Right hindlimb (tissue), 1 donor: ENCODE results near the gene ARHGAP25.

ENCODE experiments used
- DNase-seq: peaks from one replicate; pipeline ENCODE4 v3.0.0-alpha.2; 2018

Gene ARHGAP25

DNA sequence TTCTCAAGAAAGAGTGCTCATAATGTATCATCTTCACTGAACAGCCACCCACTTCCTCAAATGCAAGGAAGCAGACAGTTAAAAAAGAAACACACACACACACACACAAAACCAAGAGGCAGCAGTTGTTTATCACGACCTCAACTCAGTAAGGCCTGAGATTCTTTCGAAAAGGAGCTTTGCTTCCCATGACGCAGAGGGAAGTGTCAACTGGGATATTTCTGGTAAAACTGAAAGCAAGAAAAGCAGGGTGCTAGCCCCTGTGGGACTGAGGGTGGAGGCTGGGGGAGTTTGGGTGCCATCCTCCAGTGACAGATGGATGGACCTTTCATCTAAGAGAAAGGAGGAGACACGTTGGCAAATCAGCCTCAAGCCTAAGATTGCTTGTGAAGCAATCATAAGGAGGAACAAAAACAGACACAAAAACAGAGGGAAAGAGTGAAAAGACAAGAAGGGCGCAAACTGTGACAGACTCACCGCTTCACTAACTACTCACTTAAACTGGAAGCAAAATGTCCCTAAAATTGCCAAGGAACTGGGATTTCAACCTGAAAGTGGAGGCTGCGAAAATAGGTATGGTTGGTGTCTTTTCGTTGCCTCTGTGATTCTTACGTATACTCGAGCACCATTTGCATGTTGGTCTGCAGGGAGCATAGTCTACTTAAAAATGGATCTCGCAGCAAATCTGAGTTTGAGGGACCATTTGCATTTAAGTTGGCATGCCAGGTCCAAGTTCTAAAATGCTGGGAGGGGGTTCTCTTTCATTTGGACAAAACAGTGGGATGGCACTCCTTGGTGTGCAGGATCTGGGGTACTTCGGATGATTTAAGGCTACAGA lies at the start of gene ARHGAP25:
TSS of gene ARHGAP25 (plus strand) at position 124 of the 838 bp plus-strand sequence. CDS start at position 513, 389 bp downstream.
- no peak for DNase-seq

- no peak for DNase-seq
Measured at GRCh38 chr2:68686178-68686577, 48.4 kb upstream of the ARHGAP25 start.

- no peak for DNase-seq
Measured at GRCh38 chr2:68687018-68687417, 47.6 kb upstream of the ARHGAP25 start.

DNA sequence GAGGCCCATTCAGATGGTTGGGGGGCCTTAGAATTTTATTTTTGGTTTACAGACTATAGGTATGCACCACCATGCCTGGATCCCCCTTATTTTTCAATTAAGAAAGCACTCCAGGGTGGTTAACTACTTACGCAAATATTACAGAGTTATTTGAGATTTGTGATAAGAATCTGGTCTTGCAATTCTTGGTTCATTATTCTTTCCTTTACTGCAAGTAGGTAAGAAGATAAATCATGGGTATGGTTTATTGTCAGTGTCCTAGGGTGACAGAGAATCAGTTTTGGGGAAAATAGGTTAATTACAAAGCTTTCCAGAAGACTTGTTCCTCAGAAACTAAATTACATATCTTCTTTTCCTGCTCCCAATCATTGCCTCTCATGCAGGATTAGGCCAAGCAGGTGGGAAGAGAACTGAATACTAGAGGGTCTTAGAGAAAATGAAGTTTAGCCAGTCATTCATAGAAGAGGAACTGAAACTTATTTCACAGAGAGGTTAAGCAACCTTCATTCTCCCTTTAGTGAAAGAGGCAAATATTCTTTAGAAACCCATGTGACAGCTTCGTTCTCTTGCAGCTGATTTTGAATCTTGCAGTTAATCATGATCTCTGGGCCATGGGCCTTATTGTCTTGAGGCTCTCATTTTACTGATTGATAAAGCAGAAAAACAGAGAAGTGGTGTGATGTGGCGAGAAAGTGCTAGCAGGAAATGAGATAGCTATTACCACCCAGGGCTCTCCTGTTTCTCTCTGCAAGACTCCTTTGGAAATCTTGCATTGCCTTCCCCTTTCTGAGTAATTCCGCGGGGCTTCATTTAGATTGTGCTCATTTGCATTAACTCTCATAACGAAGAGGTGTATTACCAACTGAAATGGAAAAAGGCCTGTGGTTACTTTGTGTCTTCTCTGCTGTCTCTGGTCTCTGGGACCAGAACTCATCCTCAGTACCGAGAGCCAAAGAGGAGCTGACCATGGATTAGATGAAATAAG lies 44.8 kb upstream of the ARHGAP25 start:
- no peak for DNase-seq

GRCh38 chr2:68690851-68691250 lies 43.8 kb upstream of the ARHGAP25 start:
- no peak for DNase-seq

DNA sequence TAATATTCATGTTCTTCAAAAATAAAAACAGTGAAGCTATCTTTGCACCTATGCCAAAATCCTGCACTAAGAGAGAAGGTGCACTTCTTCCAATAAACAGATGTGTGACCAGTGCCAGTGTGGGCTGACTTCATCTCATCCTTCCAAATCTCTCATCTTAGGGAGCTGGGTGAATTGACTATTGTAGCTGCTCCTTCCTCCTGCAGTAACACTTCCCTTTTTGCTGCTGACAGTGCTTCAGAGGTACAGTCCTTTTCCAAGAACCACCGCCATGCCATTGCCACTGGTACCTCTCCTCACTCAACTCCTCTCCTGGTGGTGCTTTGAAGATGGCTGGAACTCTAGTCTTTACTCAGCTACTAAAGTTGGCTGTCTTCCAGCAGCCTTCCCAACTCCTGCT lies 42.1 kb upstream of the ARHGAP25 start:
- no peak for DNase-seq

DNA sequence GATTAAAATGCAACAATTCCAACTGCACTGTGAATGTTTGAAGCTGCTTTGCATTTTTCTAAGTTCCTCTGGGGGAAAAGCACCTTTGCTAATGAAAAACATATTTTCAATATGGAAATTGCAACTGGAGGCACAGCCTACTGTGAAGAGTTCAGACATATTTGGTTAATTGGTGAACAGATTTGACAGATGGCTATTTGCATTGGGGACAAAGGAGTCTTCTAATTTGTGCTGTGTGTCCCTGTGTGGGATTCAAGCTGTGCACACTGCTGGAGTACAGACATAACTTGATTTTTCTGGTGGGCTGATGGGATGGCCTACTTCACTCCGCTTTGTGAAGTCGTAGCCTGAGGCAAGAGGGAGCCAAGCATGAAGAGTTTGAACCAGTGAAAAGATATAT lies 40.7 kb upstream of the ARHGAP25 start:
- no peak for DNase-seq

- no peak for DNase-seq
Measured at GRCh38 chr2:68695971-68696370, 38.6 kb upstream of the ARHGAP25 start.

DNA sequence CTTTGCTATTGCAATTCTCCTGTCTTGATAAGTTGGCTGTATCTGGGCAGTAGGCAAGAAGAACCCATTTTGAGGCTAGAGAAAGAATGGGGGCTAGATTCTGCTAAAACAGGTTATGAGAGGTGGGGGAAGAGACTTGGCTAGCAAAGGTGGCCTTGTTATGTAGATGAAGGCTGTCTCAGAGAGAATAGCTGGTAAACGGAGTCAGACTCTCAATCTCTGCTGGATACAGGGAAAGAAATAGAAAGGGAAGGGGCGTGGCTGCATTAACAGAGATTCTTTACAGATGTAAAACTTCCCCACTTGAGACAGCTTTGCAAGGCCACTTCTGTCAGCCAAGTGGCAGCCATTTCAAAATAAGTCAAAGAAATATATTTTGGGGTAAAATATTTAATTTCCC lies 38.1 kb upstream of the ARHGAP25 start:
- DNase-seq = no peak

- no peak for DNase-seq
Measured at GRCh38 chr2:68698567-68699377, 35.8 kb upstream of the ARHGAP25 start.

DNA sequence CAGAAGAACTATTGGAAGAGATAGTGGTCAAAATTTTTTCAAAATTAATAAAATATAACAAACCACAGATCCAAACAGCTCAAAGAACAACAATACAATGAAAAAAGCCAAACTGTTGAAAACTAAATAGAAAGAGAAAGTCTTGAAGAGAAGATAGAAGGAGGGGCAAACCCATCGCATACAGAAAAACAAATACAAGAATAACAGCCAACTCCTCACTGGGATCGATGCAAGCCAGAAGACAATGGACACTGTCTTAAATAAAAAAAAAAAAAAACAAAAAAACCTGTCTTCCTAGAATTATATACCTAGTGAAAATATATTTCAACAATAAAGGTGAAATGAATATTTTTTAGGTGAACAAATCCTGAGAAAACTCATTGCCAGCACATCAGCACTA lies 34.1 kb upstream of the ARHGAP25 start:
- DNase-seq = no peak

- DNase-seq = no peak
Measured at GRCh38 chr2:68706637-68707036, 28.0 kb upstream of the ARHGAP25 start.

DNA sequence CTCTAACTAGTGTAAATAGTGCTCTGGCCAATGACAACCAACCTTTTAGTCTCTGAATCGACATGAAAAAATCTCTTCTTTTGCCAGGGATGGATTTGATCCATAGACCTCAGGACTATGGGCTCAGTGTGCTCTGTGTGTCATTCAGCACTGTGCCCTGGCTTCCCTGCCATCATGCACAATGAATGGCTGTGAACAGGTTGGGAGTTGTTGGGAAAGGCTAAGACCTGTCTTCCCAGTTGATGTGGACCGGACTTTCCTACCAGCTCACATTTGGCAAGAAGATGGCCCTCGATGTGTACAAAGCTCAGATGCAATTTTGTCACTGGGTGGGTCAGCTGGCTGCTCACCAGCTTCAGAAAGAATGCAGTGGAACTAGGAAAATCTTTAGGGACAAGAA lies 26.0 kb upstream of the ARHGAP25 start:
- no peak for DNase-seq

DNA sequence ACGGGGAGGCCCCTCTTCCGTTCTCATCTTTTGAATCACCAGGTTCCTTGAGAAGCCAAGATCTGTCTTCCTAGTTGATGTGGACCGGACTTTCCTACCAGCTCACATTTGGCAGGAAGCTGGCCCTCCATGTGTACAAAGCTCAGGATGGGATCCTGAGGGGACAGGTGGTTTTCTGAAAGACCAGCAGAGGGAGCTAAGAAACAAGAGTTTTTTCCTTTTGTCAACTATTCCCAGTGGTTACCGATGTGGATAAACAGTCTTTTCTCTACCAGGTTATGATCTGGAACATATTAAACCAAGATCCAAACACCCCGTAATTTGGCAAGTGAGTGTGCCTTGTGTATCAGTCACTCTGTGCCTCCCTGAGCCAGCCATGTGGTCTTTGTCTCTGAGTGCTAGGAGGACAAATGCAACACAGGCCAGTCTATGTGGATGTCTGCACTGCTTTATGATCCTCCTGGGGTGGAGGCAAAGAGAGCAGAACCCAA lies 25.1 kb upstream of the ARHGAP25 start:
- no peak for DNase-seq

GRCh38 chr2:68710336-68710735 lies 24.3 kb upstream of the ARHGAP25 start:
- DNase-seq = no peak

DNA sequence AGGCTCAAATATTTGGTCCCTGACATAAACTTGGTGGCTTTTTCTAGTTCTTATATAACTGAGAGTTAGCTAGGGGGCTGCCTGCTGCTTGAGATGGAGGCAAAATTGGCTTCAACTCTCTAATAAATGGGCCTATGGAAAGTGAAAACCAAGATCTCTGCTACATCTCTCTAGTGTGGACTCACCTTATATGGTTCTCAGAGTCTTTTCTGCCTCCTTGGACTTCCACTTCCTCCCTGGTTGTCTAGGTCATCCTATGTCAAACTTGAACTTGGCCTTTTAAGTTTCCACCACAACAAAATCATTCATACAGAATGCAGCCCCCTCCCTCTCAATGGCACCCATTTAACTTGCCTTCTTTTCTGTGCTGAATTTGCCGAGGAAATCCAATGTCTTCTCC lies 23.9 kb upstream of the ARHGAP25 start:
- no peak for DNase-seq

DNA sequence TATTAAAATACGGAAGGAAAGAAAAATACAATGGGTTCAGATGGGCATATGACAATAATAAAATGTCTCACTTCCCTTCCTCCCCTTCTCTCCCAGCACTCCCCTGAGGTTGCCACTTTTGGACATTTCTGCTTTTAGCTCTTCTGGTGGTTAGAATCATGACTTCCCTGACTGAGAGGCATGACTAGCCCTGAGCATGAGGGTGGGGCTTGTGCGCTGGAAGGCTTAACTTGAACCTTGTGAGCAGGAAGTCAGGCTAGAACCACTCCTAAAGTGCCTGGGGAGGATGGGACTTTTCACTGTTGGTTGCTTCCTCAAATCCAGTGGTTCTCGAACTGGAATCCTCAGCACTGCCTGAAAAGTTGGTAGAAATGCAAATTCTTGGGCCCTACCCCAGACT lies 19.7 kb upstream of the ARHGAP25 start:
- no peak for DNase-seq

DNA sequence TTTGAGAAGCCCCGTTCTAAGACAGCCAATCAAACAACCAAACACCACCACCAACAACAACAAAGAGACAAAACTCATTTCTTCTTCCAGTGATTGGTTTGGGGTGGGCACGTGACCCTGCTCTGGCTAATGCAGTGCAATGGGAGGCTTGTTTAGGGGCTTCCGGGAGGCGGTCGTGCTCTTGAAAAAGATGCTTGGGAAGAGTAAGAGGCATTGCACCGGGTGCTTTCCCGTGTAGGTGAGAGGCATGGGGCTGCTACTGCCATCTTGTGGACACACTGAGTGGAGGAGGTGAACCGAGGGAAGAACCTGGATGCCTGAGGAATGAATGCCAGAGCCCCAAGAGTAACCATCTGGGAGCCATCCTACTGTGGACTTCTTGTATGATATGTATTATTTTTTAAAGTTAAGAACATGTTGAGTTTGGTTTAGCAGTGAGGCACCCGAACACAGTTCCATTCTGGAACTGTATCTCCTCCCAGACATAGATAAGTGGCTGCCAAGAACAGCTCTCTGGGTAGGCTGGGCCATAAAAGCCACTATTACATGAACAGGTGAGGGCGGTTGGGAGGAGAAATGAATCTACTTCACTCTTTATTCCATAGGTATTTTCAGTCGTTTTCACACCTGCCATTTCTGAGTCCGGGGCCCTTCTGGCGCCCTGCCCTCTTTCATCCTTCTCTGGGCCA lies 19.1 kb upstream of the ARHGAP25 start:
- DNase-seq = no peak

DNA sequence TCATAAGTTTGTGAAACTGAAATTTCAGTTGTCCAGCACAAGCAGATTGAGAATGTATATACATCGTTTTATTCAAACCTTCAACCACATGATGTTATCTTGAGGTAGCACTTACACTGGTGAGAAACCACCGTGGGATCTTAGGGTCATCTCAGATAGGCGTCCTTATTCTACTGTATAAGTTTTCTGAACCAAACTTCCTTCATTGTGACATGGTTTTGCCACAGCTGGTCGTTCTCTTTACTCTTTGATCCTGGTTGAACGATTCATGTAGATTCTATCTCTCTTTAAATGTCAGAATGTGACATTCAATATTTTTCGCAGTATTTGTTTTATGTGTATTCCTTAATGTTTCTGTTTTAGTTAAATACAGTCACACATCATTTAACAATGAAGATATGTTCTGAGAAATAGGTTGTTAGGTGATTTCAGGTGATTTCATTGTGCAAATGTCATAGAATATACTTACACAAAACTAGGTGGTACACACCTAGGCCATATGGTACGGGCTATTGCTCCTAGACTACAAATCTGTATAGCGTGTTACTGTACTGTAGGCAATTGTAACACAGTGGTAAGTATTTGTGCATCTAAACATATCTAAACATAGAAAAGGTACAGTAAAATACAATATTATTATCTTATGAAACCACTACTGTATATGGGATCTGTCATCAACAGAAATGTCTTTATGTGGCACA lies 17.9 kb upstream of the ARHGAP25 start:
- DNase-seq = no peak

GRCh38 chr2:68717305-68717661 lies 17.3 kb upstream of the ARHGAP25 start:
- no peak for DNase-seq

DNA sequence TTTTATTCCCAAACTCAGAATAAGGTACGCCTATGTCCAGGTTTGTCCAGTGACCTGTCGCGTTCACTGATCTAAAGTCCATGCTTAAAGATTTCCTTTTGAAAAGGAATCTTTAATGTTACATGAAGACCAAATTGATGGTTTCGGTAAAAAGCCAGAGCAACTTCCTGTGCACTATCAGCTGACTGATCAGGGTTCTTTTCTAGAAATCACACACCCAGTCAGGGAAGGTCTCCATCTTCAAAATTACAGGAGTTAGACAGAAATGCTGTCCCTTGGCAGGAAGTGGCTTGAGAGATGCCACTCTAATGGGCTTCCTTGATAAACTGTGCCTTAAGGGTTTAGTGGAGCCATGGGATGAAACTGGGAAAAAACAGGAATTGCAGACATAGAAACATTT lies 14.7 kb upstream of the ARHGAP25 start:
- no peak for DNase-seq

DNA sequence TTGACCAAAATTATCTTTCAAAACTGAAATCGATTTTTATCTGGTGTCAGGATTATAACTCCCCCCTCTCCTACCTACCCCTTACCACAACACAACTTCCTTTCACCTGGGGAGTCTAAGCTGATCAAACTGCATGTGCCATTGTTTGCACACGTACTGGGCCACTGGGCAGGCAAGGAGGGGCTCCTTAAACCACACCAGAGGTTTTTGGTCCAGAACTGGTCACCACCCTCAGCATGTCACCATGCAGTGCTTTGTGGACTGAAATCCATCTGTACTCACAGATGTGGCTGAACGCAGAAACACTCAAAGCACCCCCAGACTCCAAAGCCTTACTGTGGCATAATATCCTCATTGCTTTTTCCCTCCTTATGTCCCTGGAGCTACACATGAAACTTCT lies 13.9 kb upstream of the ARHGAP25 start:
- no peak for DNase-seq
